HG03159 (cell line): ENCODE measurements around the gene ADRM1.

Source experiments
- ATAC-seq: cut with Tn5 transposase; IDR thresholded peaks from one replicate; pipeline ENCODE4 v1.9.1; 2021; ENCODE audit warnings: mild to moderate bottlenecking, moderate library complexity; ENCODE audit not compliant: unreplicated experiment

Gene ADRM1

GRCh38 chr20:62334881-62335280, 32.1 kb downstream of the ADRM1 start:
- no peak for ATAC-seq

- no peak for ATAC-seq
These were observed 32.7 kb downstream of the ADRM1 start for GRCh38 chr20:62335532-62335931.

- no peak for ATAC-seq
These were observed 33.5 kb downstream of the ADRM1 start for GRCh38 chr20:62336329-62336728.

GRCh38 chr20:62336775-62337557, 34.2 kb downstream of the ADRM1 start:
- no peak for ATAC-seq

GRCh38 chr20:62337558-62338293, 34.9 kb downstream of the ADRM1 start:
- ATAC-seq: peak; percentile 36

GRCh38 chr20:62338294-62338620, 35.5 kb downstream of the ADRM1 start:
- ATAC-seq: no peak

- peak; percentile 70 for ATAC-seq
These were observed 36.9 kb downstream of the ADRM1 start for GRCh38 chr20:62339647-62340062.

GRCh38 chr20:62342910-62343309, 40.1 kb downstream of the ADRM1 start:
- no peak for ATAC-seq

- ATAC-seq: no peak
These were observed 41.3 kb downstream of the ADRM1 start for GRCh38 chr20:62344092-62344491.

GRCh38 chr20:62344782-62345181, 42.0 kb downstream of the ADRM1 start:
- ATAC-seq: no peak

- ATAC-seq: no peak
These were observed 43.0 kb downstream of the ADRM1 start for GRCh38 chr20:62345681-62346370.

- no peak for ATAC-seq
These were observed 43.8 kb downstream of the ADRM1 start for GRCh38 chr20:62346398-62347150.

- no peak for ATAC-seq
These were observed 44.3 kb downstream of the ADRM1 start for GRCh38 chr20:62347151-62347404.

GRCh38 chr20:62347445-62347844, 44.6 kb downstream of the ADRM1 start:
- ATAC-seq: no peak

- ATAC-seq: no peak
These were observed 45.8 kb downstream of the ADRM1 start for GRCh38 chr20:62348604-62349003.

- no peak for ATAC-seq
These were observed 46.8 kb downstream of the ADRM1 start for GRCh38 chr20:62349556-62350097.

GRCh38 chr20:62350098-62350628, 47.4 kb downstream of the ADRM1 start:
- no peak for ATAC-seq

GRCh38 chr20:62350629-62351422, 48.0 kb downstream of the ADRM1 start:
- ATAC-seq: no peak

- no peak for ATAC-seq
These were observed 48.9 kb downstream of the ADRM1 start for GRCh38 chr20:62351469-62352401.
